DOHH2 (cell line): ENCODE measurements around the gene APOO.
"Not testable (repeated sequence)": the region's sequence is repeated elsewhere in the genome, so short reads cannot be mapped to it uniquely, and the experiment has no call there.

ENCODE experiments used
- H3F3A ChIP-seq: fragments of 200-600 bp; sonication (generic), shearing (Covaris generic); 2 replicates; pipeline ENCODE4 v1.6.0; 2016; ENCODE audit warnings: antibody characterized with exemption, mild to moderate bottlenecking; ENCODE audit not compliant: control insufficient read depth, insufficient read depth
- H3K27ac ChIP-seq: fragments of 200-600 bp; sonication (generic); 2 replicates; pipeline ENCODE4 v1.5.1; 2014; ENCODE audit warnings: low read depth, mild to moderate bottlenecking, low read length, moderate library complexity
- H3K27me3 ChIP-seq: fragments of 200-600 bp; sonication (generic); 2 replicates; pipeline ENCODE4 v1.6.1; 2014; ENCODE audit warnings: mild to moderate bottlenecking, low read length, mixed read lengths; ENCODE audit not compliant: control insufficient read depth
- H3K36me3 ChIP-seq: fragments of 200-600 bp; sonication (generic); 2 replicates; pipeline ENCODE4 v1.6.1; 2014; ENCODE audit warnings: mild to moderate bottlenecking, low read length, moderate library complexity, mixed read lengths; ENCODE audit not compliant: control insufficient read depth
- H3K4me1 ChIP-seq: fragments of 200-600 bp; sonication (generic); 2 replicates; pipeline ENCODE4 v1.6.1; 2014; ENCODE audit warnings: mild to moderate bottlenecking, low read length, mixed read lengths; ENCODE audit not compliant: control insufficient read depth
- H3K4me2 ChIP-seq: fragments of 200-600 bp; sonication (generic); 2 replicates; pipeline ENCODE4 v1.6.0; 2014; ENCODE audit warnings: mild to moderate bottlenecking, low read length, moderate library complexity
- H3K4me3 ChIP-seq: fragments of 200-600 bp; sonication (generic); 2 replicates; pipeline ENCODE4 v1.5.1; 2014; ENCODE audit warnings: mild to moderate bottlenecking, low read length, mixed read lengths
- H3K79me2 ChIP-seq: fragments of 200-600 bp; sonication (generic); 2 replicates; pipeline ENCODE4 v1.6.1; 2014; ENCODE audit warnings: mild to moderate bottlenecking, low read length, mixed read lengths; ENCODE audit not compliant: control insufficient read depth
- H3K9me2 ChIP-seq: fragments of 200-600 bp; sonication (generic); replicated peaks from 2 replicates; pipeline ENCODE4 v1.6.1; 2014; ENCODE audit warnings: mild to moderate bottlenecking, low read length, mixed read lengths; ENCODE audit not compliant: control insufficient read depth
- H3K9me3 ChIP-seq: fragments of 200-600 bp; sonication (generic); 2 replicates; pipeline ENCODE4 v1.6.1; 2014; ENCODE audit warnings: antibody characterized with exemption, low read length, mixed read lengths; ENCODE audit not compliant: control insufficient read depth, insufficient read depth
- H4K20me1 ChIP-seq: fragments of 200-600 bp; sonication (generic); 2 replicates; pipeline ENCODE4 v1.6.0; 2014; ENCODE audit warnings: low read depth, mild to moderate bottlenecking, antibody characterized with exemption, low read length, moderate library complexity; ENCODE audit not compliant: control insufficient read depth, insufficient read depth
- EZH2phosphoT487 ChIP-seq: fragments of 200-600 bp; sonication (generic); IDR thresholded peaks from 2 replicates; pipeline ENCODE4 v1.6.1; 2017; ENCODE audit warnings: borderline replicate concordance, mild to moderate bottlenecking, antibody characterized with exemption, low read length, moderate library complexity, mixed read lengths
- TF ChIP-seq, protein P1 (sequence below): fragments of 200-600 bp; sonication (generic); IDR thresholded peaks from one replicate; pipeline ENCODE4 v1.5.1; 2014; ENCODE audit warnings: antibody characterized with exemption, mild to moderate bottlenecking, low read depth, low read length; ENCODE audit not compliant: poor library complexity, severe bottlenecking

APOO gene

GRCh38 chrX:23864742-23865326 lies 42.9 kb downstream of the APOO start:
- no peaks in the 10 kb centered on the region for H3K36me3 ChIP-seq
- no peaks in the 10 kb centered on the region for H3F3A ChIP-seq
- H3K9me3 ChIP-seq = no peaks in the 10 kb centered on the region
- no peaks in the 10 kb centered on the region for H3K9me2 ChIP-seq
- no peaks in the 10 kb centered on the region for H4K20me1 ChIP-seq
- no peak for TF ChIP-seq EZH2phosphoT487
- TF ChIP-seq, protein P1, sequence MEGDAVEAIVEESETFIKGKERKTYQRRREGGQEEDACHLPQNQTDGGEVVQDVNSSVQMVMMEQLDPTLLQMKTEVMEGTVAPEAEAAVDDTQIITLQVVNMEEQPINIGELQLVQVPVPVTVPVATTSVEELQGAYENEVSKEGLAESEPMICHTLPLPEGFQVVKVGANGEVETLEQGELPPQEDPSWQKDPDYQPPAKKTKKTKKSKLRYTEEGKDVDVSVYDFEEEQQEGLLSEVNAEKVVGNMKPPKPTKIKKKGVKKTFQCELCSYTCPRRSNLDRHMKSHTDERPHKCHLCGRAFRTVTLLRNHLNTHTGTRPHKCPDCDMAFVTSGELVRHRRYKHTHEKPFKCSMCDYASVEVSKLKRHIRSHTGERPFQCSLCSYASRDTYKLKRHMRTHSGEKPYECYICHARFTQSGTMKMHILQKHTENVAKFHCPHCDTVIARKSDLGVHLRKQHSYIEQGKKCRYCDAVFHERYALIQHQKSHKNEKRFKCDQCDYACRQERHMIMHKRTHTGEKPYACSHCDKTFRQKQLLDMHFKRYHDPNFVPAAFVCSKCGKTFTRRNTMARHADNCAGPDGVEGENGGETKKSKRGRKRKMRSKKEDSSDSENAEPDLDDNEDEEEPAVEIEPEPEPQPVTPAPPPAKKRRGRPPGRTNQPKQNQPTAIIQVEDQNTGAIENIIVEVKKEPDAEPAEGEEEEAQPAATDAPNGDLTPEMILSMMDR = no peak
- no peaks in the 10 kb centered on the region for H3K4me1 ChIP-seq
- no peak overlapping the region for H3K4me3 ChIP-seq
- H3K27me3 ChIP-seq = no peaks in the 10 kb centered on the region
- no peak overlapping the region for H3K4me2 ChIP-seq
- H3K27ac ChIP-seq = no peak overlapping the region
- H3K79me2 ChIP-seq = no peaks in the 10 kb centered on the region

DNA sequence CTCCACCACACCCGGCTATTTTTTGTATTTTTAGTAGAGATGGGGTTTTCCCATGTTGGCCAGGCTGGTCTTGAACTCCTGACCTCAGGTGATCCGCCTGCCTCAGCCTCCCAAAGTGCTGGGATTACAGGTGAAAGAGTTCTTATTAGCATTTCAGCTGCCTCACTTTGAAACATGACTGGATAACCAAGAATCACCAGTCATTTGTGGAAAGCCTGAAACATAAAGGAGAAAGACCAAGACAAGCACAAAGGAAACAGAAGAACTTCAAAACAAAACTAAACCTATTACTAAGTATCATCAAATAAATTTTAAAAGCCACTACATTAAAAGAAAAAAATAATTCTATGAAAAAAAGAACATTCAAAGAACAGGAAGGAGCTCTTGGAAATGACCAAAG lies 45.8 kb downstream of the APOO start:
- H3K4me2 ChIP-seq, H3F3A ChIP-seq: not testable (repeated sequence)

GRCh38 chrX:23861215-23861896 lies 46.4 kb downstream of the APOO start:
- Histone ChIP-seq H3K36me3 (no peaks in the 10 kb centered on the region), H3K4me1 (no peaks in the 10 kb centered on the region), H4K20me1 (no peaks in the 10 kb centered on the region), H3K4me3 (no peak overlapping the region), H3F3A (no peaks in the 10 kb centered on the region), H3K79me2 (no peaks in the 10 kb centered on the region), H3K9me3 (no peaks in the 10 kb centered on the region), H3K4me2 (no peak overlapping the region), H3K27me3 (no peaks in the 10 kb centered on the region), H3K27ac (no peak overlapping the region), H3K9me2 (no peaks in the 10 kb centered on the region)
- TF ChIP-seq, protein P1 = no peak
- TF ChIP-seq EZH2phosphoT487 = no peak

More for the DNA sequence above, 45.8 kb downstream of the APOO start:
- H4K20me1 ChIP-seq, H3K4me3 ChIP-seq, H3K4me1 ChIP-seq, H3K9me2 ChIP-seq, H3K79me2 ChIP-seq, H3K36me3 ChIP-seq, H3K27ac ChIP-seq, H3K9me3 ChIP-seq, H3K27me3 ChIP-seq: not testable (repeated sequence)

DNA sequence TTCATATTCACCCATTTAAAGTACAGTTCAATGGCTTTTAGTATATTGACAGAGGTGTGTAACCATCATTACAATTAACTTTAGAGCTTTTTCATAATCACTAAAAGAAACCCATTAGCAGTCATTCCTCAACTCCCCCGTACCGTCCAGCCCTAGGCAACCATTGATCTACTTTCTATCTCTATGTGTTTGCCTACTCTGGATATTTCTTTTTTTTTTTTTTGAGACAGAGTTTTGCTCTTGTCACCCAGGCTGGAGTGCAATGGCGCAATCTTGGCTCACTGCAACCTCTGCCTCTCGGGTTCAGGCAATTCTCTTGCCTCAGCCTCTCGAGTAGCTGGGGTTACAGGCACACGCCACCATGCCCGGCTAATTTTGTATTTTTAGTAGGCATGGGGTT lies 48.5 kb downstream of the APOO start:
- H3K9me2 ChIP-seq, H3K27ac ChIP-seq, H3K4me2 ChIP-seq, H3K4me3 ChIP-seq, H3K4me1 ChIP-seq, H3K27me3 ChIP-seq, H3K36me3 ChIP-seq, H3F3A ChIP-seq, H3K79me2 ChIP-seq, H3K9me3 ChIP-seq, H4K20me1 ChIP-seq: not testable (repeated sequence)
